Measurements from ENCODE around the gene RCAN1. TPM values are rescaled to one million over a fixed set of nuclear protein-coding genes. Genes with fewer than 3 reads are reported as not detected.
"Not testable (repeated sequence)": the region's sequence is repeated elsewhere in the genome, so short reads cannot be mapped to it uniquely, and the experiment has no call there.

RCAN1 gene
- total and polyA plus RNA-seq, 10 donors, result 5.3 to 28.6 (median 14.7) TPM

DNA sequence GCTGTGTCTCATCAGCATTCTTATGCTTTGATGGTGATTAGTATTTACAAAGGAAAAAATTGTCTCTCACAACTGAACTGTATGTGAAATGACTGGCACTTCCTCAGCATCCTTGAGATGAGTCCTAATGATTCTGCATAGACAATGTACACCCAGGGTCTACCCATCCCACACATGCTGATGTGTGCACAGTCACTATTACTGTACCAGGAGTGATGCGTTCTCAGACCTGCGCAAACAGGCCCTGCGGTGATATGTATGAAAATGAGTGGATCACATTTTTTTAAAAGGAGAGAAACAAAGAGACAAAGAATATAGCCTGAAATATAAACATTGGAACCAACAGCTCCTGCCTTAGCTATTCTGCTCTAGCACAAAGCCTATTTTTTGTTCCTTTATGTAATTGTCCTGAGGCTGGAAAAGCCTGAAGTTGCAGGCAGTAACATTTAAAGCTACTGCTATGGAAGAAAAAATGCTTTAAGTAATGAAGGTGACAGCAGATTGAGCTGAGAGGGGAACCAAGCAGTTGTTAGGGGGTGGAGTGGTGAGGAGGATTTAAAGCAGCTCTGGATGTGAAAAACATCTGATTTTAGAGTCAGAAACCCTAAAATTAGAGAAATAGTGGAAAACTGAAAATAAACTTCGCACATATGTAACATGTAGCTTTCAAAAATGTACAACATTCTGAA lies 5.5 kb downstream of the RCAN1 start:
- TF ChIP-seq POLR2A (IDR thresholded peaks at IDR 0.05) (no peak), POLR2AphosphoS5 (IDR thresholded peaks at IDR 0.05) (no peak)
- TF ChIP-seq, protein P1, sequence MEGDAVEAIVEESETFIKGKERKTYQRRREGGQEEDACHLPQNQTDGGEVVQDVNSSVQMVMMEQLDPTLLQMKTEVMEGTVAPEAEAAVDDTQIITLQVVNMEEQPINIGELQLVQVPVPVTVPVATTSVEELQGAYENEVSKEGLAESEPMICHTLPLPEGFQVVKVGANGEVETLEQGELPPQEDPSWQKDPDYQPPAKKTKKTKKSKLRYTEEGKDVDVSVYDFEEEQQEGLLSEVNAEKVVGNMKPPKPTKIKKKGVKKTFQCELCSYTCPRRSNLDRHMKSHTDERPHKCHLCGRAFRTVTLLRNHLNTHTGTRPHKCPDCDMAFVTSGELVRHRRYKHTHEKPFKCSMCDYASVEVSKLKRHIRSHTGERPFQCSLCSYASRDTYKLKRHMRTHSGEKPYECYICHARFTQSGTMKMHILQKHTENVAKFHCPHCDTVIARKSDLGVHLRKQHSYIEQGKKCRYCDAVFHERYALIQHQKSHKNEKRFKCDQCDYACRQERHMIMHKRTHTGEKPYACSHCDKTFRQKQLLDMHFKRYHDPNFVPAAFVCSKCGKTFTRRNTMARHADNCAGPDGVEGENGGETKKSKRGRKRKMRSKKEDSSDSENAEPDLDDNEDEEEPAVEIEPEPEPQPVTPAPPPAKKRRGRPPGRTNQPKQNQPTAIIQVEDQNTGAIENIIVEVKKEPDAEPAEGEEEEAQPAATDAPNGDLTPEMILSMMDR (IDR thresholded peaks at IDR 0.05 in 8 of 11, conservative IDR thresholded peaks at IDR 0.05 in 3 of 11), result no peak
- 95 to 98% (median 97%) methylated on average over 4 of the region's 4 CpGs for WGBS, 5 donors
- intact Hi-C loops (cut with DNase I; ENCODE audit: low total_unique reads), result no loop called here

GRCh38 chr21:34607376-34607775 lies 7.5 kb downstream of the RCAN1 start:
- H3K36me3 ChIP-seq; H3K9me3 ChIP-seq; H3K4me3 ChIP-seq; intact Hi-C loops (cut with DNase I; ENCODE audit: low total_unique reads); DNase-seq; H3K27ac ChIP-seq; H3K27me3 ChIP-seq (replicated peaks in 1 of 7): not testable (repeated sequence)
- H3K4me1 ChIP-seq, result peaks cover 0 to 13% (median 6%) of the 10 kb centered on the region in 6 donors
- WGBS, 5 donors, result 90 to 98% (median 94%) methylated on average over 5 of the region's 5 CpGs

More for the DNA sequence above, 5.5 kb downstream of the RCAN1 start:
- H3K4me3 ChIP-seq, result no peak overlapping the region
- H3K36me3 ChIP-seq, result no peaks in the 10 kb centered on the region
- H3K9me3 ChIP-seq, result peaks cover 0 to 4% (median 0%) of the 10 kb centered on the region in 8 donors
- DNase-seq, result no peak
- no peaks in the 10 kb centered on the region for H3K27me3 ChIP-seq (replicated peaks in 1 of 7)
- no peak overlapping the region for H3K27ac ChIP-seq
- H3K4me1 ChIP-seq, result peaks cover 0 to 26% (median 16%) of the 10 kb centered on the region in 6 donors

GRCh38 chr21:34606621-34607020 lies 8.3 kb downstream of the RCAN1 start:
- intact Hi-C loops (cut with DNase I; ENCODE audit: low total_unique reads), result no loop called here
- no peak for DNase-seq
- 29 to 57% (median 46%) methylated on average over 2 of the region's 2 CpGs for WGBS, 5 donors
- H3K4me1 ChIP-seq, result peaks cover 0 to 7% (median 5%) of the 10 kb centered on the region in 6 donors
- no peaks in the 10 kb centered on the region for H3K27me3 ChIP-seq (replicated peaks in 1 of 7)
- TF ChIP-seq POLR2A (IDR thresholded peaks at IDR 0.05) (no peak), POLR2AphosphoS5 (IDR thresholded peaks at IDR 0.05) (no peak)
- TF ChIP-seq, protein P1 (IDR thresholded peaks at IDR 0.05 in 8 of 11, conservative IDR thresholded peaks at IDR 0.05 in 3 of 11), result no peak
- no peak overlapping the region for H3K27ac ChIP-seq
- peaks cover 0 to 4% (median 0%) of the 10 kb centered on the region in 8 donors for H3K9me3 ChIP-seq
- no peak overlapping the region for H3K4me3 ChIP-seq
- no peaks in the 10 kb centered on the region for H3K36me3 ChIP-seq

DNA sequence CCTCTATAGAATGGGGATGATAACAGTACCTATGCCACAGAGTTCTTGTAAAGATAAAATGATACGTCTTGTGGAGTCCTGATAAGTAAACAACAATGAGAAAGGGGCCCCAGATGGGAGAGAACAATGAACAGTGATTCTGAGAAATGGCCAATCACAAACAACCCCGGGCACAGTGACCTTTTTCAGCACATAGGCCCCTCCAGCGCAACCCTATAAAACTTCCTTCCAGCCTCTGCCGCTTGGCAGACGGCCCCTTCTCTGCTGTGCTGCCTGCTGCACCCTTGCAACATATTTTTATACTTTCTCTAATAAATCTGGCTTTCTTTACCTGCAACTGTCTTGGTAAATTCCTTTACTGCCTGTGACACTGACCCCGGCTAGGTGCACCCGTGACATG lies 8.9 kb downstream of the RCAN1 start:
- DNase-seq, result no peak
- TF ChIP-seq, protein P1 (IDR thresholded peaks at IDR 0.05 in 8 of 11, conservative IDR thresholded peaks at IDR 0.05 in 3 of 11), result no peak
- TF ChIP-seq POLR2A (IDR thresholded peaks at IDR 0.05) (no peak), POLR2AphosphoS5 (IDR thresholded peaks at IDR 0.05) (no peak)
- Histone ChIP-seq H3K36me3 (no peaks in the 10 kb centered on the region), H3K9me3 (peaks cover 0 to 4% (median 0%) of the 10 kb centered on the region in 8 donors), H3K27me3 (replicated peaks in 1 of 7) (no peaks in the 10 kb centered on the region), H3K4me1 (peaks cover 0 to 7% (median 5%) of the 10 kb centered on the region in 6 donors), H3K4me3 (no peak overlapping the region), H3K27ac (no peak overlapping the region)
- intact Hi-C loops (cut with DNase I; ENCODE audit: low total_unique reads), result no loop called here
- 87 to 94% (median 90%) methylated on average over 7 of the region's 7 CpGs for WGBS, 5 donors

DNA sequence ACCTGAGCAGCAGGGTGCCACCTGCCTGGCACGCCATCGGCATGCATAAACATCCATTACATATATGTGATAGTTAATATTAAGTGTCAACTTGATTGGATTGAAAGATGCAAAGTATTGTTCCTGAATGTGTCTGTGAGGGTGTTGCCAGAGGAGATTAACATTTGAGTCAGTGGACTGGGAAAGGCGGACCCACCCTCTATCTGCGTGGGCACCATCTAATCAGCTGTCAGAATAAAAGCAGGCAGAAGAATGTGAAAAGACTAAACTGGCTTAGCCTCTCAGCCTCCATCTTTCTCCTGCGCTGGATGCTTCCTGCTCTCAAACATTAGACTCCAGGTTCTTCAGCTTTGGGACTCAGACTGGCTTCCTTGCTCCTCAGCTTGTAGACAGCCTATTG lies 10.0 kb downstream of the RCAN1 start:
- H3K27ac ChIP-seq; intact Hi-C loops (cut with DNase I; ENCODE audit: low total_unique reads): not testable (repeated sequence)
- 93 to 99% (median 95%) methylated on average over 5 of the region's 5 CpGs for WGBS, 5 donors

More for the DNA sequence above, 10.0 kb downstream of the RCAN1 start:
- not testable (repeated sequence) for H3K4me1 ChIP-seq; H3K27me3 ChIP-seq (replicated peaks in 1 of 7); H3K9me3 ChIP-seq; DNase-seq; H3K36me3 ChIP-seq; H3K4me3 ChIP-seq
